ENCODE measurements around the gene PSAT1. TPM values are rescaled to one million over a fixed set of nuclear protein-coding genes. Genes with fewer than 3 reads are reported as not detected.

PSAT1 gene
- total and polyA plus RNA-seq, 2 of the 13 experiments (the other 11 are each of a cell fraction or from before 2014, with no cell fraction given) = 135 to 229 TPM

- TF ChIP-seq MLXIP (CRISPR knock-in tag; IDR thresholded peaks at IDR 0.05; ENCODE audit: borderline replicate concordance) (0 out of 2 replicates have a peak, but pooled peaks have one; percentile 67), ERF (CRISPR knock-in tag; IDR thresholded peaks at IDR 0.05) (no peak; the same call in 1 of the 2 replicates), RFX1 (IDR thresholded peaks at IDR 0.05) (no peak), PITX1 (CRISPR knock-in tag; IDR thresholded peaks at IDR 0.05) (0 out of 2 replicates have a peak, but pooled peaks have one; percentile 13), RBM39 (IDR thresholded peaks at IDR 0.05; ENCODE audit: low read depth, low read length, poor library complexity, severe bottlenecking) (peak; percentile 82), MBNL3 (CRISPR knock-in tag; conservative IDR thresholded peaks at IDR 0.05) (no peak), RNF2 (conservative IDR thresholded peaks at IDR 0.05; ENCODE audit: low read depth) (peak; percentile 82), STAT5B (CRISPR knock-in tag; IDR thresholded peaks at IDR 0.05) (no peak), CREB3 (CRISPR knock-in tag; IDR thresholded peaks at IDR 0.05) (no peak), KDM1A (CRISPR knock-in tag; IDR thresholded peaks at IDR 0.05) (no peak), XBP1 (CRISPR knock-in tag; IDR thresholded peaks at IDR 0.05) (no peak), ZNF83 (CRISPR knock-in tag; IDR thresholded peaks at IDR 0.05; ENCODE audit: borderline replicate concordance) (no peak; the same call in 1 of the 2 replicates), ZNF574 (CRISPR knock-in tag; IDR thresholded peaks at IDR 0.05) (peak; percentile 70; the same call in 1 of the 2 replicates), NR0B2 (CRISPR knock-in tag; IDR thresholded peaks at IDR 0.05) (no peak), MEF2D (CRISPR knock-in tag; IDR thresholded peaks at IDR 0.05) (no peak), HOXA3 (CRISPR knock-in tag; IDR thresholded peaks at IDR 0.05) (peak; percentile 74), CREB1 (IDR thresholded peaks at IDR 0.05) (peak; percentile 62), CREB1 (CRISPR knock-in tag; IDR thresholded peaks at IDR 0.05) (no peak), PREB (CRISPR knock-in tag; IDR thresholded peaks at IDR 0.05) (0 out of 2 replicates have a peak, but pooled peaks have one; percentile 10), ZNF282 (IDR thresholded peaks at IDR 0.05; ENCODE audit: partially characterized antibody) (no peak), NFRKB (IDR thresholded peaks at IDR 0.05) (no peak), ZBTB1 (CRISPR knock-in tag; IDR thresholded peaks at IDR 0.05; ENCODE audit: borderline replicate concordance) (peak; percentile 32; the same call in 1 of the 2 replicates), POLR2AphosphoS2 (IDR thresholded peaks at IDR 0.05; ENCODE audit: low read depth, low read length) (no peak)
Observed at GRCh38 chr9:78296893-78297671, at the start of gene PSAT1 (continued).

All from HepG2 (cell line).